ENCODE results near the gene ZNF175.

DNA sequence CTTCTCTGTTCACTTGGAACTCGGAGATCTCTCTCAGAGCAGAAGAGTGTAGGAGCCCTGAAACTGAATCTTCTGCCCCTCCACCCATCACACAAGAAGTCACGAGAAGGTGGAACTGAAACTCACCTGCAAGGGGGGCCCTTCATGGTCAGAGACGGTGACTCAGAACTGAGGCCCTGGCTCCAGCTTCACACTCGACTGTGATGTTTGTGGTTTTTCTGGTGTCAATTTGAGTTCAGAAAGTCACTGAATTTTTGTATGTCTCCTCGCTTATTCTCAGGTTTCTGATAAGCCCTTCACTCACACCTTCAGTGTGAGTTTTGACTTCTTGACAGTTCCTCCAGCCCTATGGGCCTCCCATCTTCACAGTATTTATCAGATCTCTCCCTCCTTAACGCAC is 36.0 kb downstream of the ZNF175 start:
- TF ChIP-seq, protein P1, sequence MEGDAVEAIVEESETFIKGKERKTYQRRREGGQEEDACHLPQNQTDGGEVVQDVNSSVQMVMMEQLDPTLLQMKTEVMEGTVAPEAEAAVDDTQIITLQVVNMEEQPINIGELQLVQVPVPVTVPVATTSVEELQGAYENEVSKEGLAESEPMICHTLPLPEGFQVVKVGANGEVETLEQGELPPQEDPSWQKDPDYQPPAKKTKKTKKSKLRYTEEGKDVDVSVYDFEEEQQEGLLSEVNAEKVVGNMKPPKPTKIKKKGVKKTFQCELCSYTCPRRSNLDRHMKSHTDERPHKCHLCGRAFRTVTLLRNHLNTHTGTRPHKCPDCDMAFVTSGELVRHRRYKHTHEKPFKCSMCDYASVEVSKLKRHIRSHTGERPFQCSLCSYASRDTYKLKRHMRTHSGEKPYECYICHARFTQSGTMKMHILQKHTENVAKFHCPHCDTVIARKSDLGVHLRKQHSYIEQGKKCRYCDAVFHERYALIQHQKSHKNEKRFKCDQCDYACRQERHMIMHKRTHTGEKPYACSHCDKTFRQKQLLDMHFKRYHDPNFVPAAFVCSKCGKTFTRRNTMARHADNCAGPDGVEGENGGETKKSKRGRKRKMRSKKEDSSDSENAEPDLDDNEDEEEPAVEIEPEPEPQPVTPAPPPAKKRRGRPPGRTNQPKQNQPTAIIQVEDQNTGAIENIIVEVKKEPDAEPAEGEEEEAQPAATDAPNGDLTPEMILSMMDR (IDR thresholded peaks at IDR 0.05), result no peak
- TF ChIP-seq EZH2phosphoT487 (IDR thresholded peaks at IDR 0.05) (no peak), EZH2 (IDR thresholded peaks at IDR 0.05) (no peak)
